Measurements from ENCODE around the gene RNF17. TPM values are rescaled to one million over a fixed set of nuclear protein-coding genes. Genes with fewer than 3 reads are reported as not detected.

Gene RNF17
- total and polyA plus RNA-seq, 2 of the 8 experiments (the other 6 are each of a cell fraction or from before 2014, with no cell fraction given), result not detected

- TF ChIP-seq, protein P1, sequence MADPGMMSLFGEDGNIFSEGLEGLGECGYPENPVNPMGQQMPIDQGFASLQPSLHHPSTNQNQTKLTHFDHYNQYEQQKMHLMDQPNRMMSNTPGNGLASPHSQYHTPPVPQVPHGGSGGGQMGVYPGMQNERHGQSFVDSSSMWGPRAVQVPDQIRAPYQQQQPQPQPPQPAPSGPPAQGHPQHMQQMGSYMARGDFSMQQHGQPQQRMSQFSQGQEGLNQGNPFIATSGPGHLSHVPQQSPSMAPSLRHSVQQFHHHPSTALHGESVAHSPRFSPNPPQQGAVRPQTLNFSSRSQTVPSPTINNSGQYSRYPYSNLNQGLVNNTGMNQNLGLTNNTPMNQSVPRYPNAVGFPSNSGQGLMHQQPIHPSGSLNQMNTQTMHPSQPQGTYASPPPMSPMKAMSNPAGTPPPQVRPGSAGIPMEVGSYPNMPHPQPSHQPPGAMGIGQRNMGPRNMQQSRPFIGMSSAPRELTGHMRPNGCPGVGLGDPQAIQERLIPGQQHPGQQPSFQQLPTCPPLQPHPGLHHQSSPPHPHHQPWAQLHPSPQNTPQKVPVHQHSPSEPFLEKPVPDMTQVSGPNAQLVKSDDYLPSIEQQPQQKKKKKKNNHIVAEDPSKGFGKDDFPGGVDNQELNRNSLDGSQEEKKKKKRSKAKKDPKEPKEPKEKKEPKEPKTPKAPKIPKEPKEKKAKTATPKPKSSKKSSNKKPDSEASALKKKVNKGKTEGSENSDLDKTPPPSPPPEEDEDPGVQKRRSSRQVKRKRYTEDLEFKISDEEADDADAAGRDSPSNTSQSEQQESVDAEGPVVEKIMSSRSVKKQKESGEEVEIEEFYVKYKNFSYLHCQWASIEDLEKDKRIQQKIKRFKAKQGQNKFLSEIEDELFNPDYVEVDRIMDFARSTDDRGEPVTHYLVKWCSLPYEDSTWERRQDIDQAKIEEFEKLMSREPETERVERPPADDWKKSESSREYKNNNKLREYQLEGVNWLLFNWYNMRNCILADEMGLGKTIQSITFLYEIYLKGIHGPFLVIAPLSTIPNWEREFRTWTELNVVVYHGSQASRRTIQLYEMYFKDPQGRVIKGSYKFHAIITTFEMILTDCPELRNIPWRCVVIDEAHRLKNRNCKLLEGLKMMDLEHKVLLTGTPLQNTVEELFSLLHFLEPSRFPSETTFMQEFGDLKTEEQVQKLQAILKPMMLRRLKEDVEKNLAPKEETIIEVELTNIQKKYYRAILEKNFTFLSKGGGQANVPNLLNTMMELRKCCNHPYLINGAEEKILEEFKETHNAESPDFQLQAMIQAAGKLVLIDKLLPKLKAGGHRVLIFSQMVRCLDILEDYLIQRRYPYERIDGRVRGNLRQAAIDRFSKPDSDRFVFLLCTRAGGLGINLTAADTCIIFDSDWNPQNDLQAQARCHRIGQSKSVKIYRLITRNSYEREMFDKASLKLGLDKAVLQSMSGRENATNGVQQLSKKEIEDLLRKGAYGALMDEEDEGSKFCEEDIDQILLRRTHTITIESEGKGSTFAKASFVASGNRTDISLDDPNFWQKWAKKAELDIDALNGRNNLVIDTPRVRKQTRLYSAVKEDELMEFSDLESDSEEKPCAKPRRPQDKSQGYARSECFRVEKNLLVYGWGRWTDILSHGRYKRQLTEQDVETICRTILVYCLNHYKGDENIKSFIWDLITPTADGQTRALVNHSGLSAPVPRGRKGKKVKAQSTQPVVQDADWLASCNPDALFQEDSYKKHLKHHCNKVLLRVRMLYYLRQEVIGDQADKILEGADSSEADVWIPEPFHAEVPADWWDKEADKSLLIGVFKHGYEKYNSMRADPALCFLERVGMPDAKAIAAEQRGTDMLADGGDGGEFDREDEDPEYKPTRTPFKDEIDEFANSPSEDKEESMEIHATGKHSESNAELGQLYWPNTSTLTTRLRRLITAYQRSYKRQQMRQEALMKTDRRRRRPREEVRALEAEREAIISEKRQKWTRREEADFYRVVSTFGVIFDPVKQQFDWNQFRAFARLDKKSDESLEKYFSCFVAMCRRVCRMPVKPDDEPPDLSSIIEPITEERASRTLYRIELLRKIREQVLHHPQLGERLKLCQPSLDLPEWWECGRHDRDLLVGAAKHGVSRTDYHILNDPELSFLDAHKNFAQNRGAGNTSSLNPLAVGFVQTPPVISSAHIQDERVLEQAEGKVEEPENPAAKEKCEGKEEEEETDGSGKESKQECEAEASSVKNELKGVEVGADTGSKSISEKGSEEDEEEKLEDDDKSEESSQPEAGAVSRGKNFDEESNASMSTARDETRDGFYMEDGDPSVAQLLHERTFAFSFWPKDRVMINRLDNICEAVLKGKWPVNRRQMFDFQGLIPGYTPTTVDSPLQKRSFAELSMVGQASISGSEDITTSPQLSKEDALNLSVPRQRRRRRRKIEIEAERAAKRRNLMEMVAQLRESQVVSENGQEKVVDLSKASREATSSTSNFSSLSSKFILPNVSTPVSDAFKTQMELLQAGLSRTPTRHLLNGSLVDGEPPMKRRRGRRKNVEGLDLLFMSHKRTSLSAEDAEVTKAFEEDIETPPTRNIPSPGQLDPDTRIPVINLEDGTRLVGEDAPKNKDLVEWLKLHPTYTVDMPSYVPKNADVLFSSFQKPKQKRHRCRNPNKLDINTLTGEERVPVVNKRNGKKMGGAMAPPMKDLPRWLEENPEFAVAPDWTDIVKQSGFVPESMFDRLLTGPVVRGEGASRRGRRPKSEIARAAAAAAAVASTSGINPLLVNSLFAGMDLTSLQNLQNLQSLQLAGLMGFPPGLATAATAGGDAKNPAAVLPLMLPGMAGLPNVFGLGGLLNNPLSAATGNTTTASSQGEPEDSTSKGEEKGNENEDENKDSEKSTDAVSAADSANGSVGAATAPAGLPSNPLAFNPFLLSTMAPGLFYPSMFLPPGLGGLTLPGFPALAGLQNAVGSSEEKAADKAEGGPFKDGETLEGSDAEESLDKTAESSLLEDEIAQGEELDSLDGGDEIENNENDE (IDR thresholded peaks at IDR 0.05; ENCODE audit: insufficient replicate concordance, low read length), result no peak
- TF ChIP-seq KDM4A (IDR thresholded peaks at IDR 0.05; ENCODE audit: low read depth, low read length, severe bottlenecking) (no peak), EZH2 (IDR thresholded peaks at IDR 0.05; ENCODE audit: low read depth, low read length, severe bottlenecking) (no peak), KDM1A (IDR thresholded peaks at IDR 0.05; ENCODE audit: borderline replicate concordance, low read length) (no peak), ATF3 (IDR thresholded peaks at IDR 0.05; ENCODE audit: insufficient read depth, low read depth, low read length) (no peak), SIN3A (conservative IDR thresholded peaks at IDR 0.05 in 1 of 2, IDR thresholded peaks at IDR 0.05 in 1 of 2; ENCODE audit: low read depth in 1 of 2, low read length in 2 of 2) (no peak)
These were observed 147.4 kb downstream of the RNF17 start (continued) for GRCh38 chr13:24911133-24911908.
